ENCODE results near the gene KPNB1.

DNA sequence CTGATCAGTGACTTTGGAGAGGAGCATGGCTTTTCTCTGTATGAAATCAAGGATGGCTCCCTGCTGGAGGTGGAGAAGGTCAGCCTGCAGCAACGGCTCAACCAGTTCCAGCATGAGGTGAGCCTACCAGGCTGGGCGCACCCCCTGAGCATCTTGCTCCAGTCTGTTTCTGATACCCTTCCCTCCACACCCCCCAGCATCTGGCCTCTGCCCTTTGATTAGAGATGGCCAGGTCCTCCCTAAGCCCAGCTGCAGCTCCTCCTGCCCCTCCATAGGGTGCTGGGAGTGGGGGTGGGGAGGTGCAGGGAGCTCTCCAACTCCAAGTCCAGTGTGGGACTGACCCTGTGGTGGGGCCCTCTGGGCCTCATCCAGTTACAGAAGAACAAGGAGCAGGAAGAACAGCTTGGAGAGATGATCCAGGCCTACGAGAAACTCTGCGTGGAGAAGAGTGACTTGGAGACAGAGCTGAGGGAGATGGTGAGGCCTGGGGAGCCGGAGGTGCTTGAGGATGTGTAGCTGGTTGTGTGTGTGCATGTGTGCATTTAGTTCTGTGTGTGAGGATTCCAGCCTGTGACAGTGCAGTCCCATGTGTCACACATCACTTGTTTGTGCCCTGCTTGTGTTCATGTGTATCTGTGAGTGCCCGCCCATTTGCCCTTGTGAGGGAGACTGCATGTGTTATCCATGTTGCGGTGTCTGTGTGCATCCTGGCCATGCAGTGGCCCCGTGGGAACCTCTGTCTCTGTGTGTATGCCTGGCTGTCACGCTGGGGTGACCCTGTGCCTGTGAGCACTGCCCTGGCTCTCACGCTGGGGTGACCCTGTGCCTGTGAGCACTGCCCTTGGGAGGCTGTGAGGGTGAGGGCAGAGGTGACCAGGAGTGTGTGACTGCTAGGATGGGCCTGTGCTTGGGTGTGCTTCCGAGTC is 47.3 kb downstream of the KPNB1 start:
- TF ChIP-seq MXI1 (IDR thresholded peaks at IDR 0.05; ENCODE audit: borderline replicate concordance, low read depth, low read length) (no peak), POLR2A (IDR thresholded peaks at IDR 0.05; ENCODE audit: low read depth, low read length) (no peak), RAD21 (IDR thresholded peaks at IDR 0.05; ENCODE audit: low read length) (no peak)
- TF ChIP-seq, protein P1, sequence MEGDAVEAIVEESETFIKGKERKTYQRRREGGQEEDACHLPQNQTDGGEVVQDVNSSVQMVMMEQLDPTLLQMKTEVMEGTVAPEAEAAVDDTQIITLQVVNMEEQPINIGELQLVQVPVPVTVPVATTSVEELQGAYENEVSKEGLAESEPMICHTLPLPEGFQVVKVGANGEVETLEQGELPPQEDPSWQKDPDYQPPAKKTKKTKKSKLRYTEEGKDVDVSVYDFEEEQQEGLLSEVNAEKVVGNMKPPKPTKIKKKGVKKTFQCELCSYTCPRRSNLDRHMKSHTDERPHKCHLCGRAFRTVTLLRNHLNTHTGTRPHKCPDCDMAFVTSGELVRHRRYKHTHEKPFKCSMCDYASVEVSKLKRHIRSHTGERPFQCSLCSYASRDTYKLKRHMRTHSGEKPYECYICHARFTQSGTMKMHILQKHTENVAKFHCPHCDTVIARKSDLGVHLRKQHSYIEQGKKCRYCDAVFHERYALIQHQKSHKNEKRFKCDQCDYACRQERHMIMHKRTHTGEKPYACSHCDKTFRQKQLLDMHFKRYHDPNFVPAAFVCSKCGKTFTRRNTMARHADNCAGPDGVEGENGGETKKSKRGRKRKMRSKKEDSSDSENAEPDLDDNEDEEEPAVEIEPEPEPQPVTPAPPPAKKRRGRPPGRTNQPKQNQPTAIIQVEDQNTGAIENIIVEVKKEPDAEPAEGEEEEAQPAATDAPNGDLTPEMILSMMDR (conservative IDR thresholded peaks at IDR 0.05; ENCODE audit: low read depth, low read length), result no peak
- TF ChIP-seq, protein P2, sequence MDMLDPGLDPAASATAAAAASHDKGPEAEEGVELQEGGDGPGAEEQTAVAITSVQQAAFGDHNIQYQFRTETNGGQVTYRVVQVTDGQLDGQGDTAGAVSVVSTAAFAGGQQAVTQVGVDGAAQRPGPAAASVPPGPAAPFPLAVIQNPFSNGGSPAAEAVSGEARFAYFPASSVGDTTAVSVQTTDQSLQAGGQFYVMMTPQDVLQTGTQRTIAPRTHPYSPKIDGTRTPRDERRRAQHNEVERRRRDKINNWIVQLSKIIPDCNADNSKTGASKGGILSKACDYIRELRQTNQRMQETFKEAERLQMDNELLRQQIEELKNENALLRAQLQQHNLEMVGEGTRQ (IDR thresholded peaks at IDR 0.05; ENCODE audit: low read depth, low read length), result no peak

All from IMR-90 (cell line).